KMS-11 (cell line): ENCODE data around the gene FCHSD2.

Experiments
- H2AFZ ChIP-seq: fragments of 200-600 bp; sonication (generic); 2 replicates; pipeline ENCODE4 v1.6.1; 2016; ENCODE audit warnings: antibody characterized with exemption, mixed run types, low read depth
- H3K27ac ChIP-seq: fragments of 200-600 bp; sonication (generic); 2 replicates; pipeline ENCODE4 v1.6.1; 2016; ENCODE audit warnings: mild to moderate bottlenecking, mixed run types
- H3K27me3 ChIP-seq: fragments of 200-600 bp; sonication (generic); 2 replicates; pipeline ENCODE4 v1.6.1; 2017; ENCODE audit warnings: mild to moderate bottlenecking, low read depth, mixed run types, moderate library complexity; ENCODE audit not compliant: insufficient read depth
- H3K36me3 ChIP-seq: fragments of 200-600 bp; sonication (generic); 2 replicates; pipeline ENCODE4 v1.6.1; 2017; ENCODE audit warnings: mild to moderate bottlenecking, mixed run types; ENCODE audit not compliant: insufficient read depth
- H3K4me1 ChIP-seq: fragments of 200-600 bp; sonication (generic); 2 replicates; pipeline ENCODE4 v1.6.1; 2016; ENCODE audit warnings: mild to moderate bottlenecking, low read depth, mixed run types; ENCODE audit not compliant: poor library complexity, severe bottlenecking
- H3K4me2 ChIP-seq: fragments of 200-600 bp; sonication (generic); 2 replicates; pipeline ENCODE4 v1.7.0; 2016; ENCODE audit warnings: mild to moderate bottlenecking, mixed run types
- H3K4me3 ChIP-seq: fragments of 200-600 bp; sonication (generic); IDR thresholded peaks from 2 replicates; pipeline ENCODE4 v1.6.1; 2017; ENCODE audit warnings: low read depth, low read length, mixed read lengths; ENCODE audit not compliant: insufficient read depth
- H3K79me2 ChIP-seq: fragments of 200-600 bp; sonication (generic); 2 replicates; pipeline ENCODE4 v1.6.1; 2016; ENCODE audit warnings: low read depth, mixed run types; ENCODE audit not compliant: insufficient read depth
- H3K9ac ChIP-seq: fragments of 200-600 bp; sonication (generic); 2 replicates; pipeline ENCODE4 v1.6.1; 2016; ENCODE audit warnings: mild to moderate bottlenecking, mixed run types
- H4K20me1 ChIP-seq: fragments of 200-600 bp; sonication (generic); 2 replicates; pipeline ENCODE4 v1.6.1; 2016; ENCODE audit warnings: mild to moderate bottlenecking, mixed run types; ENCODE audit not compliant: insufficient read depth
- CTCF ChIP-seq: fragments of 200-600 bp; sonication (generic); conservative IDR thresholded peaks from 2 replicates; pipeline ENCODE4 v1.6.1; 2017; ENCODE audit warnings: low read depth, mild to moderate bottlenecking, antibody characterized with exemption, low read length, moderate library complexity, mixed read lengths

Gene FCHSD2

DNA sequence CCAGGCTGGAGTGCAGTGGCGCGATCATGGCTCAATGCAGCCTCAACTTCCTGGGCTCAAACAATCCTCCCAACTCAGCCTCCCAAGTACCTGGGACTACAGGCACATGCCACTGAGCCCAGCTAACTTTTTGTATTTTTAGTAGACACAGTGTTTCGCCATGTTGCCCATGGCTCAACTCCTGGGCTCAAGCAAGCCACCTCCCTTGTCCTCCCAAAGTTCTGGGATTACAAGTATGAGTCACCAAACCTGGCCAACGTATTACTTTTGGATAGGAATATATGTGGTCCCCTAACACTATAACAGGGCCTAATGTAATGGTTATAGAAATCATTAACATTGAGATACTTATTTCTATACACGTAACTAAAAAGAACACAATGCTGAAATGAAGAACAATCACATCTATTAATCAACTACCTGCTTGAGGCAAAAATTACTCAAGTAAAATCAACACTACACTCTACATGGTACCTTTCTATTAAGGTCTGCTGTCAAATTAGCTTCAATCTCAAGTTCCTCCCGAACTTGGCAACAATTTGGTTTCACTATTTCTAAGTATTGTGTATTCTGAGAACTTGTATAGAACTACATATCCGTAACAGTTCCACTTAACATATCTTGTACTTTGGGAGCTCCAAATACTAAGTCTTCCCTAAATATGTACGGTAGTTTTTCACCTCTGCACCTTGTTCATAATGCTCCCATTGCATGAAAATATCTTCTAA is 124.9 kb downstream of the FCHSD2 start:
- H3K36me3 ChIP-seq, result no peaks in the 10 kb centered on the region
- no peak overlapping the region for H3K27ac ChIP-seq
- H3K79me2 ChIP-seq, result no peaks in the 10 kb centered on the region; the same call in 1 of the 2 replicates
- no peak overlapping the region for H3K4me2 ChIP-seq
- no peaks in the 10 kb centered on the region for H3K4me1 ChIP-seq
- H3K9ac ChIP-seq, result no peak overlapping the region
- H4K20me1 ChIP-seq, result no peaks in the 10 kb centered on the region
- no peak overlapping the region for H2AFZ ChIP-seq
- TF ChIP-seq CTCF, result no peak
- no peaks in the 10 kb centered on the region for H3K27me3 ChIP-seq
- no peak overlapping the region for H3K4me3 ChIP-seq

GRCh38 chr11:73013021-73013420 is 129.1 kb downstream of the FCHSD2 start:
- no peaks in the 10 kb centered on the region for H3K36me3 ChIP-seq
- H3K4me2 ChIP-seq, result no peak overlapping the region
- no peak overlapping the region for H2AFZ ChIP-seq
- no peaks in the 10 kb centered on the region for H3K27me3 ChIP-seq
- no peak overlapping the region for H3K9ac ChIP-seq
- no peaks in the 10 kb centered on the region for H3K79me2 ChIP-seq
- TF ChIP-seq CTCF, result no peak
- H3K4me3 ChIP-seq, result no peak overlapping the region
- no peak overlapping the region for H3K27ac ChIP-seq
- no peaks in the 10 kb centered on the region for H4K20me1 ChIP-seq
- no peaks in the 10 kb centered on the region for H3K4me1 ChIP-seq

- Histone ChIP-seq H3K4me1 (no peaks in the 10 kb centered on the region), H4K20me1 (no peaks in the 10 kb centered on the region), H2AFZ (no peak overlapping the region), H3K9ac (no peak overlapping the region), H3K79me2 (no peaks in the 10 kb centered on the region), H3K27ac (no peak overlapping the region), H3K4me2 (no peak overlapping the region), H3K4me3 (no peak overlapping the region), H3K36me3 (no peaks in the 10 kb centered on the region), H3K27me3 (no peaks in the 10 kb centered on the region)
- no peak for TF ChIP-seq CTCF
These were observed 129.8 kb downstream of the FCHSD2 start for GRCh38 chr11:73012121-73012863.

DNA sequence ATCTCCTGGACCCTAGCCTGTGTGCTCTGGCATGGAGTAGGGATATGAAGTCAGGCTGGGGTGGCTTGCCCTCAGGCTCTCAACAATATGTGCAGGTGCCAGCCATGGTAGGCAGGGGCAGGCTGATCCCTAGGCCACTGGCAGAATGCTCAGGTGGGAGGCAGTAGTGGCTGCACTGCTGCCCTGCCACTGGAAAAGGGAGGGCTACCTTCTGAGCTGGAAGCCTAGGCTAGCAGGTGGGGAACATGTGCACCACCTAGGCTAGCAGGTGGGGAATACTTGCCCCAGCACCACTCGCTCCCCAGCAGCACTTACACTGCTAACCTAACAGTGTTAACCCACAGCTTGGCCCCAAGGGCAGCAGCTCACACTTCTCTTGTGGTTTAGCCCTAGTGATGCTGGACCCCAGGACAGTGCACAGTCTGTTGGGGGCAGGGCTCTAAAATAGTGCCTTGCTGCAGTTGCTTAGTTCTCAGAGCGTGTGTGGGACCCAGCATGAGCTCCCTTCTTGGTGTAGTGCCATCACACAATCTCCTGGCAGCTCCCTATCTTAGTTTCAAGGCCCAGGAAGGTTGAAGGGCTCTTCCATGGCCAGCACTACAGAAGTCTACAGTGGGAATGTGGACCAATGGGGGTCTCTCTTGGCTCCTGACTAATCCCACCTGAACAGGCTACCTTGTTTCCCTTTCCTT is 130.8 kb downstream of the FCHSD2 start:
- Histone ChIP-seq H3K79me2 (no peaks in the 10 kb centered on the region), H3K36me3 (no peaks in the 10 kb centered on the region), H3K4me2 (no peak overlapping the region), H3K4me3 (no peak overlapping the region), H3K4me1 (no peaks in the 10 kb centered on the region), H4K20me1 (no peaks in the 10 kb centered on the region), H3K27me3 (no peaks in the 10 kb centered on the region), H3K27ac (no peak overlapping the region), H2AFZ (no peak overlapping the region), H3K9ac (no peak overlapping the region)
- TF ChIP-seq CTCF, result no peak
